T-helper 1 cell treated with Interleukin-12 subunit alpha and Interleukin-12 subunit beta and Interleukin-4 antibody, amounts not matched to agents 30 μg/mL and 1 μg/mL, for 36 hours (primary cell): ENCODE measurements around the gene ST6GALNAC5.
"Not testable (repeated sequence)": the region's sequence is repeated elsewhere in the genome, so short reads cannot be mapped to it uniquely, and the experiment has no call there.

Experiments
- H3K27ac Mint-ChIP-seq: one replicate; pipeline ENCODE4 v1.8.0; 2021; ENCODE audit warnings: mild to moderate bottlenecking, mixed read lengths
- H3K27me3 Mint-ChIP-seq: one replicate; pipeline ENCODE4 v1.8.0; 2021; ENCODE audit warnings: low read depth, mixed read lengths
- H3K36me3 Mint-ChIP-seq: one replicate; pipeline ENCODE4 v1.8.0; 2021; ENCODE audit warnings: low read depth, mixed read lengths
- H3K4me1 Mint-ChIP-seq: one replicate; pipeline ENCODE4 v1.8.0; 2021; ENCODE audit warnings: low read depth, mixed read lengths
- H3K4me3 Mint-ChIP-seq: one replicate; pipeline ENCODE4 v1.8.0; 2021; ENCODE audit warnings: mild to moderate bottlenecking, moderate library complexity, mixed read lengths
- H3K9me3 Mint-ChIP-seq: one replicate; pipeline ENCODE4 v1.8.0; 2021; ENCODE audit warnings: mixed read lengths

The ST6GALNAC5 gene

DNA sequence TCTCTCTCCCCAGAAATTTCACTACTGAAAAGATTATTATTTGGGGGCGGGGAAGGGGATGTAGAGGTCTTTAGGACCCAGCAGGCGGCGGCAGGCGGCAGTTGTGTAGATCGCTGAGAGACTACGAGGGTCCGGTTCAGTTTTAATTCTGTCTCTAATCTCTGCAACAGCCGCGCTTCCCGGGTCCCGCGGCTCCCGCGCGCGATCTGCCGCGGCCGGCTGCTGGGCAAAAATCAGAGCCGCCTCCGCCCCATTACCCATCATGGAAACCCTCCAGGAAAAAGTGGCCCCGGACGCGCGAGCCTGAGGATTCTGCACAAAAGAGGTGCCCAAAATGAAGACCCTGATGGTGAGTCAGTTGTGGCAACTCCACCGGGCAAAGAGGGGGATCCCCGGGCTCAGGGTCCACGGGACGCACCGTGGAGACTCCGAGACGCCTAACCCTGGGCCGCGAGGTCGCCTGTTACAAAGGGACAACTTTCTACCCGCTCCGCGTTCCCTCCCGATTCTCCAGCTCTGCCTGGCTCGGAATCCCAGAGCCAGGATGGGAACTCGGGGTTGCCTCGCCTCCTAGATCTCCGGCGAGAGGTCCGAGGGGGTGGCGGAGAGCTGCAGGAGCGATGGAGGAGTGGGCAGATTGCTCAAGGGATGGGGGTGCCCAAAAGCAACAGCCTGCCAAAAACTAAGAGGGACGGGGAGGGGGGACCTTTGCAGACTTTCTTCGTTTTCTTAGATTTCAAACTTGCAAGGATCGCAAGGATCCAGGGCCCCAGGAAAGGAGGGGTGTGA, at the start of gene ST6GALNAC5:
TSS of gene ST6GALNAC5 (plus strand) at position 139 of the 789 bp plus-strand sequence.
- H3K4me1 Mint-ChIP-seq = no peaks in the 10 kb centered on the region
- no peaks in the 10 kb centered on the region for H3K9me3 Mint-ChIP-seq

GRCh38 chr1:76820028-76820427, 47.3 kb upstream of the ST6GALNAC5 start:
- no peaks in the 10 kb centered on the region for H3K9me3 Mint-ChIP-seq
- H3K36me3 Mint-ChIP-seq = no peaks in the 10 kb centered on the region
- H3K4me1 Mint-ChIP-seq = no peaks in the 10 kb centered on the region
- no peak overlapping the region for H3K4me3 Mint-ChIP-seq
- no peaks in the 10 kb centered on the region for H3K27me3 Mint-ChIP-seq
- H3K27ac Mint-ChIP-seq = no peak overlapping the region

More for the DNA sequence above, at the start of gene ST6GALNAC5:
- Mint-ChIP-seq H3K27me3 (peaks cover 66% of the 10 kb centered on the region), H3K4me3 (peak within 1 kb of the TSS; percentile 58), H3K36me3 (no peaks in the 10 kb centered on the region), H3K27ac (no peak within 1 kb of the TSS)

GRCh38 chr1:76822961-76823360, 44.3 kb upstream of the ST6GALNAC5 start:
- not testable (repeated sequence) for H3K9me3 Mint-ChIP-seq, H3K36me3 Mint-ChIP-seq, H3K27me3 Mint-ChIP-seq, H3K4me1 Mint-ChIP-seq, H3K4me3 Mint-ChIP-seq, H3K27ac Mint-ChIP-seq

DNA sequence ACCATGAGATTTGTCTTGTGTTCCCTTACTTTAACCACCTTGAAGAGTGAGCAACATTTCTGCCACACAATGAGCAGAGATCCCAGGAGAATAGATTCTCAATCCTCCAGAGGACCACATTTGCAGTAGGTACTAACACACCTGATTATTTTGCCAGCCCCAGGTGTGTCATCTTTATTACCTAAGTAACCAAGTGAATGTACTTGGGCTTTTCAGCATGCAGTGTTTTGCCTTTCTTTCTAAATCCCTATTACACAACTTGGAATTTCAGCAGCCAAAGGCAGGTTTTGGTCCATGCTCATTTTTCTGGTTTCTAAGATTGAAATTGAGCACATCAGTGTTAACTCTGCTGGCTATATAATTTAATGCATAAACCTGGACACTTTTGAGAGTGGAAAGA, 43.2 kb upstream of the ST6GALNAC5 start:
- no peak overlapping the region for H3K4me3 Mint-ChIP-seq
- no peak overlapping the region for H3K27ac Mint-ChIP-seq
- no peaks in the 10 kb centered on the region for H3K4me1 Mint-ChIP-seq
- no peaks in the 10 kb centered on the region for H3K27me3 Mint-ChIP-seq
- H3K9me3 Mint-ChIP-seq = no peaks in the 10 kb centered on the region
- H3K36me3 Mint-ChIP-seq = no peaks in the 10 kb centered on the region

GRCh38 chr1:76826072-76826845, 41.0 kb upstream of the ST6GALNAC5 start:
- H3K4me3 Mint-ChIP-seq = no peak overlapping the region
- H3K4me1 Mint-ChIP-seq = peaks cover 5% of the 10 kb centered on the region
- no peak overlapping the region for H3K27ac Mint-ChIP-seq

DNA sequence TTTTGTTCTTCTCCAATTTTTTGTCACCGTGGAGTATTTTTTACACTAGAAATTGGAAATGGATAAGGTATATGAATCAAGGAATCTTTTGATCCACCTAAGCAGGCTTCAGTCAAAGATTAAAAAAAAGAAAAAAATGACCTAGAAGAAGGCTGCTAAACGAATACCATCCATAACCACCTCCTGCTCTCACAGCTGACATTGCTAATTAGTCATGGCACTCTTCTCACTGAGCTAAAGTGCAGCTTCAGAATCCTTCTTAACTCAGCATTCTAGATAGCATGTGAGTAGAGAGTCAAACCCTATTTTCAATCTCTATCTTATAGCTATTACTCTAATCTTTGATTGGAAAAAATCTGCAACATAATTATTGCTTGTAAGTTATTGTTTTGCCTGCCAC, 40.2 kb upstream of the ST6GALNAC5 start:
- H3K4me1 Mint-ChIP-seq = peaks cover 5% of the 10 kb centered on the region
- H3K9me3 Mint-ChIP-seq = no peaks in the 10 kb centered on the region
- H3K27ac Mint-ChIP-seq = no peak overlapping the region
- no peaks in the 10 kb centered on the region for H3K36me3 Mint-ChIP-seq
- no peak overlapping the region for H3K4me3 Mint-ChIP-seq
- H3K27me3 Mint-ChIP-seq = no peaks in the 10 kb centered on the region

More at GRCh38 chr1:76826072-76826845, 41.0 kb upstream of the ST6GALNAC5 start:
- no peaks in the 10 kb centered on the region for H3K27me3 Mint-ChIP-seq
- no peaks in the 10 kb centered on the region for H3K36me3 Mint-ChIP-seq
- H3K9me3 Mint-ChIP-seq = no peaks in the 10 kb centered on the region

GRCh38 chr1:76830373-76830772, 36.9 kb upstream of the ST6GALNAC5 start:
- H3K9me3 Mint-ChIP-seq = no peaks in the 10 kb centered on the region
- no peak overlapping the region for H3K4me3 Mint-ChIP-seq
- H3K27me3 Mint-ChIP-seq = peaks cover 4% of the 10 kb centered on the region
- H3K27ac Mint-ChIP-seq = no peak overlapping the region
- no peaks in the 10 kb centered on the region for H3K36me3 Mint-ChIP-seq
- H3K4me1 Mint-ChIP-seq = peaks cover 5% of the 10 kb centered on the region

GRCh38 chr1:76832521-76832920, 34.8 kb upstream of the ST6GALNAC5 start:
- no peak overlapping the region for H3K4me3 Mint-ChIP-seq
- H3K27ac Mint-ChIP-seq = no peak overlapping the region
- peaks cover 4% of the 10 kb centered on the region for H3K27me3 Mint-ChIP-seq
- no peaks in the 10 kb centered on the region for H3K9me3 Mint-ChIP-seq
- H3K36me3 Mint-ChIP-seq = no peaks in the 10 kb centered on the region
- H3K4me1 Mint-ChIP-seq = peaks cover 5% of the 10 kb centered on the region

GRCh38 chr1:76833151-76833550, 34.1 kb upstream of the ST6GALNAC5 start:
- Mint-ChIP-seq H3K36me3 (no peaks in the 10 kb centered on the region), H3K9me3 (no peaks in the 10 kb centered on the region), H3K27me3 (peaks cover 4% of the 10 kb centered on the region), H3K4me3 (no peak overlapping the region), H3K27ac (no peak overlapping the region), H3K4me1 (peaks cover 5% of the 10 kb centered on the region)

DNA sequence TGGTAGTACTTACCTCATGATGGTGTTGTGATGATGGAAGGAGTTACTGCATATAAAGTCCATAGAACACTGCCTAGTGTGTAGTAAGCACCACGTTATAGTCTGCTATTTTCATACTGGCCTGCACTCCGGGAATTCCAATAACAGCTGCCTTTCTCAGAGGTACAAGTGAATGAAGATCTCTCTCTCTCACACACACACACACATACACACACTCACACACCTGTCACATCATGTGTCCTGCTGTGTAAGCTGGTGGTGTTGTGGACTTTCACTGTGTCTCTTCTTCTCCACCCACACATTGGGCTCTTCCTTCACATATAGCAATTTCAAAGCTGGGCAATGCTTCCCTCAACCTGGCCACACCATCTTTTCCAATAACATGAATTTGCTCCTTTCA, 33.4 kb upstream of the ST6GALNAC5 start:
- H3K27ac Mint-ChIP-seq = no peak overlapping the region
- H3K36me3 Mint-ChIP-seq = no peaks in the 10 kb centered on the region
- no peaks in the 10 kb centered on the region for H3K9me3 Mint-ChIP-seq
- no peak overlapping the region for H3K4me3 Mint-ChIP-seq
- H3K27me3 Mint-ChIP-seq = peaks cover 4% of the 10 kb centered on the region
- peaks cover 5% of the 10 kb centered on the region for H3K4me1 Mint-ChIP-seq

DNA sequence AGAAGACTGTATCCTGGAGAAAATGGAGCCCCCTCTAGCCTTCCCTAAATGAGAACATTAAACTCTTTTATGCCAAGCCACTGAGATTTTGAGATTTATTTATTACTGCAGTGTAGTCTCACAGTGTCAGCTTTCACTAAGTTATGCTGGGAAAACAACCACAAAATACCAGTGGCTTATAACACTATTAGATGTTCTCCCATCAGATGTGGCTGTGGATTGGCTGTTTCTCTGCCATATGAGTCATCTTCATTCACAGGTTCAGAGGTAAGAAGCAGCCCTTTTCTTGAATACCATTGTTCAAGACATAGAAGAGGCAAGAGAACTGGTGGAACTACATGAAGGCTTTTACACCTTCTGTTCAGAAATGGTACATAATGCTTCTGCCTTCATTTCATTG, 32.1 kb upstream of the ST6GALNAC5 start:
- Mint-ChIP-seq H3K27ac (no peak overlapping the region), H3K4me1 (peaks cover 5% of the 10 kb centered on the region), H3K4me3 (no peak overlapping the region), H3K27me3 (peaks cover 4% of the 10 kb centered on the region), H3K36me3 (no peaks in the 10 kb centered on the region), H3K9me3 (no peaks in the 10 kb centered on the region)

- no peak overlapping the region for H3K4me3 Mint-ChIP-seq
- no peak overlapping the region for H3K27ac Mint-ChIP-seq
- no peaks in the 10 kb centered on the region for H3K36me3 Mint-ChIP-seq
- H3K9me3 Mint-ChIP-seq = no peaks in the 10 kb centered on the region
- H3K27me3 Mint-ChIP-seq = no peaks in the 10 kb centered on the region
- peaks cover 1% of the 10 kb centered on the region for H3K4me1 Mint-ChIP-seq
These were observed 27.0 kb upstream of the ST6GALNAC5 start for GRCh38 chr1:76840278-76840677.

GRCh38 chr1:76841460-76841859, 25.8 kb upstream of the ST6GALNAC5 start:
- Mint-ChIP-seq H3K4me3 (no peak overlapping the region), H3K4me1 (peaks cover 1% of the 10 kb centered on the region), H3K27me3 (no peaks in the 10 kb centered on the region), H3K9me3 (no peaks in the 10 kb centered on the region), H3K36me3 (no peaks in the 10 kb centered on the region), H3K27ac (no peak overlapping the region)

DNA sequence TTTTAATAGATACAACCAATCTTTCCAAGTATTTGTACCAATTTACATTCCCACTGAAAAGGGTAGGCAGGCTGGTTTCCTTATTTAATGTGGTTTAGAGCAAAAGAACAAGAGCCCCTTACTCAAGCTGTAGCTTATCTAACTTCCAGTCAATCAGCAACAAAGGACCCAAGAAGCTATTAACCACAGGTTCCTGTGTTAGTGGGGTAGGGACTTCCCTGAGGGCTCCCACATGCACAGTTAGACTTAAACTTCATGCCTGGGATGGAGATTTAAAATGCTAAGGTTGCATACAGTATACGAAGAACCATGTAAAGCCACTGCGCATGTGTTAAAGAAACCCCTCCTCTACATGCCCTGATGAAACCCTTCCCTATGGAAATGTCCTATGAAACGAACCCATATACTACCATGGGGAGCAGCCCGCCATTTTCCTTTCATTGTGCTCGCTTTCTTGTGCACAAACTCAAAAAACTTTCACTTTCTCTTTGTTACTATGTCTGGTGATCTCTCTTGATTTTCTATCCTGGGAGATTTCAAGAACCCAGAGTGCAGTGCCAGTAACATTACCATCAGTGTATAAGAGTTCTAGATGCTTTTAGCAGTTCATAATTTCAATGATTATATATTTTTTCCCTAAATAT, 23.3 kb upstream of the ST6GALNAC5 start:
- H3K27ac Mint-ChIP-seq = peak overlapping the region; percentile 6
- no peak overlapping the region for H3K4me3 Mint-ChIP-seq
- no peaks in the 10 kb centered on the region for H3K36me3 Mint-ChIP-seq
- peaks cover 1% of the 10 kb centered on the region for H3K4me1 Mint-ChIP-seq
- H3K27me3 Mint-ChIP-seq = no peaks in the 10 kb centered on the region
- H3K9me3 Mint-ChIP-seq = no peaks in the 10 kb centered on the region

- Mint-ChIP-seq H3K4me3 (no peak overlapping the region), H3K27ac (no peak overlapping the region), H3K27me3 (no peaks in the 10 kb centered on the region), H3K4me1 (no peaks in the 10 kb centered on the region), H3K36me3 (no peaks in the 10 kb centered on the region), H3K9me3 (no peaks in the 10 kb centered on the region)
These were observed 13.0 kb upstream of the ST6GALNAC5 start for GRCh38 chr1:76854255-76854654.
